ENCODE results near the gene ALDH1B1. TPM values are rescaled to one million over a fixed set of nuclear protein-coding genes. Genes with fewer than 3 reads are reported as not detected.

ALDH1B1 gene
- total and polyA plus RNA-seq, 7 donors = 19.2 to 162 (median 44.1) TPM

DNA sequence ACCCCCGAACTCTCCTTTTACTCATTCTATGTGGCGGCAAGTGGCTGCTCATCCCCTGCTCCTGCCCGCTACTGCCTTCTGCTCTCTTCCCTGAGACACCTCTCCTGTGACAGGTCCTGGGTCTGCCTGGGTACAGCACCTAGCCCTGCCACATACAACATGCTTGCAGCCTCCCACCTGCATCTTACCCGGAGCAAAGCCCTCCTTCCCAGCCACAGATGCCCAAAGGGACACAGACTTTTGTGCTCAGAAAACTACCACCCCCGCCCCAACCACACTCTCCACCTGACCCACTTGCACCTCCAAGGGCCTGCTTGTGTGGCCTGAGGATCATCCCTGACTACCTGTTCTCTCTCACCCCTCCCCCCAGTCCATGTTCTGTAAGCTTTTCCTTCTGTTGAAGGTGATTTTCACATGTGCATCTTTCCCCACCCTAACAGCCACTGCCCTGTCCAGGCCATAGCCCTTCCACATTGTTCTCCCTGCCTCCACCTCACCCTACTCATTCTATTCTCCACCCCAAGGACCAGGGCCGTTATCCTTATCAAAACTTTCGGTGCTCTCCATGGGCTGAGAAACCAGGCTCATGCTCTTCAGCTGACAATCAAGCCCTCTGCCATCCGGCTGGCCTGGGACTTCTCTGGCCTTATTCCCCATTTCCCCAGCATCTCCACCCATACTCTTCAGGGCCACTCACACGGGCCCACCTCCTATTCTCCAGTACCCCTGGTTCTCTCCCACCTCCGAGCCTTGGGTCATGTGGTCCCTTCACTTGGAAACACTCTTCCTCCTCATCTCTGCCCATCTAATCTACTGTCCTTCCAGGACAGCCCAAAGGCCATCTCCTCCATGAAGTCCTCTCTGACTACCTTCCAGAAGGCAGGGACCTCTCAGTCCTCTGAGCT, 46.4 kb upstream of the ALDH1B1 start:
- no peaks in the 10 kb centered on the region for H3K9me3 ChIP-seq
- WGBS, 2 donors = 89% methylated on average over 10 of the region's 10 CpGs
- intact Hi-C loops (cut with DNase I) = no loop called here
- DNase-seq = peak; percentile 39
- no peak overlapping the region for H3K27ac ChIP-seq
- no peaks in the 10 kb centered on the region for H3K4me1 ChIP-seq
- no peak overlapping the region for H3K4me3 ChIP-seq
- H3K27me3 ChIP-seq = no peaks in the 10 kb centered on the region
- no peaks in the 10 kb centered on the region for H3K36me3 ChIP-seq
- no peak for TF ChIP-seq POLR2A (IDR thresholded peaks at IDR 0.05)

DNA sequence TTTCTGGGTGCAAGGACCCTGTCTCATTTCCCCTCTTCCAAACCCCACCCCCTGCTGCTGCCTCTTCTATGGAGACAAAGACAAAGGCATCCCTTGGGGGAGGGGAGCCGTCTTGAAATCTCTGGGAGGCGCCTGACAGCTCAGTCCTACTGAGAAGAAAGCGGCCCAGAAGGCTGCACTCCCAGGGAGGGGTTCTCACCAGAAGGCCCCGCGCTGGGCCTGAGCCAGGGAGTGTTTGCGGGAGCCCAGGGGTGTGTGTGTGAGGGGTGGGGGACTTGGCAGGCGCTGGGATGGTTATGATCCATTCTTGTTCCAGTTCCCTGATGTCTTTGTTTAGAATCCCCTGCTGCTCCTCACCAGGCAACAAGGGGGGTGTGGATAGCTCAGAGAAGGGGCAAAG, 45.7 kb upstream of the ALDH1B1 start:
- Histone ChIP-seq H3K27me3 (no peaks in the 10 kb centered on the region), H3K4me3 (no peak overlapping the region), H3K4me1 (no peaks in the 10 kb centered on the region), H3K36me3 (no peaks in the 10 kb centered on the region), H3K9me3 (no peaks in the 10 kb centered on the region), H3K27ac (no peak overlapping the region)
- 52 to 59% methylated on average over 7 of the region's 7 CpGs for WGBS, 2 donors
- TF ChIP-seq POLR2A (IDR thresholded peaks at IDR 0.05) (no peak), EP300 (IDR thresholded peaks at IDR 0.05) (no peak), POLR2AphosphoS5 (IDR thresholded peaks at IDR 0.05) (no peak)
- TF ChIP-seq, protein P1, sequence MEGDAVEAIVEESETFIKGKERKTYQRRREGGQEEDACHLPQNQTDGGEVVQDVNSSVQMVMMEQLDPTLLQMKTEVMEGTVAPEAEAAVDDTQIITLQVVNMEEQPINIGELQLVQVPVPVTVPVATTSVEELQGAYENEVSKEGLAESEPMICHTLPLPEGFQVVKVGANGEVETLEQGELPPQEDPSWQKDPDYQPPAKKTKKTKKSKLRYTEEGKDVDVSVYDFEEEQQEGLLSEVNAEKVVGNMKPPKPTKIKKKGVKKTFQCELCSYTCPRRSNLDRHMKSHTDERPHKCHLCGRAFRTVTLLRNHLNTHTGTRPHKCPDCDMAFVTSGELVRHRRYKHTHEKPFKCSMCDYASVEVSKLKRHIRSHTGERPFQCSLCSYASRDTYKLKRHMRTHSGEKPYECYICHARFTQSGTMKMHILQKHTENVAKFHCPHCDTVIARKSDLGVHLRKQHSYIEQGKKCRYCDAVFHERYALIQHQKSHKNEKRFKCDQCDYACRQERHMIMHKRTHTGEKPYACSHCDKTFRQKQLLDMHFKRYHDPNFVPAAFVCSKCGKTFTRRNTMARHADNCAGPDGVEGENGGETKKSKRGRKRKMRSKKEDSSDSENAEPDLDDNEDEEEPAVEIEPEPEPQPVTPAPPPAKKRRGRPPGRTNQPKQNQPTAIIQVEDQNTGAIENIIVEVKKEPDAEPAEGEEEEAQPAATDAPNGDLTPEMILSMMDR (IDR thresholded peaks at IDR 0.05) = no peak
- intact Hi-C loops (cut with DNase I) = no loop called here
- DNase-seq = no peak

DNA sequence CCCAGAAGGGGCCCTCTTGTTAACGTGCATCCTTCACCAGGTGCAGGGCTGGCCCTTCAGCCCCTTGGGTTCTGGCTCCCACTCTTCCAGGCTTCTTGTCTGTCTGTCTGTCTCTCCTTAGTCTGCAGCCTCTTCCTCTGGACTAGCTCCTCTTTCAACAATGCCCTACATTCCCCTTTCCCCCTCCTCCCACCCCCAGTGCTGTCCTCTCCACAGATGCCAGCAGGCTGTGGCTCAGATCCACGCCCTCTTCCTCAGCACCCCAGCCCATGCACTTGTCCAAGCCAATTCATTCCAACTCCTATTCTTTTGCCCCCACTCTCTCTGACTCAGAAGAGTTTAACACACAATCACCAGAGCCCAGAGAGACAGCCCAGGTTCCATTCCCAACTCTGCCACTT, 45.2 kb upstream of the ALDH1B1 start:
- intact Hi-C loops (cut with DNase I) = no loop called here
- Histone ChIP-seq H3K36me3 (no peaks in the 10 kb centered on the region), H3K9me3 (no peaks in the 10 kb centered on the region), H3K27me3 (no peaks in the 10 kb centered on the region), H3K27ac (no peak overlapping the region), H3K4me1 (no peaks in the 10 kb centered on the region), H3K4me3 (no peak overlapping the region)
- 67 to 69% methylated on average over 2 of the region's 2 CpGs for WGBS, 2 donors
- TF ChIP-seq POLR2A (IDR thresholded peaks at IDR 0.05) (no peak), POLR2AphosphoS5 (IDR thresholded peaks at IDR 0.05) (no peak), EP300 (IDR thresholded peaks at IDR 0.05) (no peak)
- TF ChIP-seq, protein P1 (IDR thresholded peaks at IDR 0.05) = no peak
- DNase-seq = peak; percentile 24

DNA sequence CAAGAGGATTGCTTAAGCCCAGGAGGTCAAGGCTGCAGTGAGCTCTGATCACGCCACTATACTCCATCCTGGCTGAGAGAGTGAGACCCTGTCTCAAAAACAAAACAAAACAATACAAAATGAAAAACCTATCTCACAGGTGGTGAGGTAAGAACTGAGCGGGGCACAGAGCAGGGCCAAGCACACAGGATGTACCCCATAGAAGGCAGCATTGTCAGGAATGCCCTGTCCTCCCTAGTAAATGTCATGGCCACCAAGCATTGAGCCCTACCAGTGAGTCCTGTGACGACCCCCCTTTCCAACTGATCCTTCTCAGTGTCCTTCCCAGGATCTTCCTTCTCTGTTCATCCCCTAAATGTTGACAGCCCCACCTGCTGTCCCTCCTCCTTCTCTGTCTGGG, 44.6 kb upstream of the ALDH1B1 start:
- H3K9me3 ChIP-seq = no peaks in the 10 kb centered on the region
- peaks cover 0 to 4% (median 0%) of the 10 kb centered on the region in 4 donors for H3K4me1 ChIP-seq
- DNase-seq = no peak
- no peaks in the 10 kb centered on the region for H3K27me3 ChIP-seq
- no peaks in the 10 kb centered on the region for H3K36me3 ChIP-seq
- TF ChIP-seq, protein P1 (IDR thresholded peaks at IDR 0.05) = no peak
- TF ChIP-seq POLR2AphosphoS5 (IDR thresholded peaks at IDR 0.05) (no peak), POLR2A (IDR thresholded peaks at IDR 0.05) (no peak), EP300 (IDR thresholded peaks at IDR 0.05) (no peak)
- intact Hi-C loops (cut with DNase I) = no loop called here
- WGBS, 2 donors = 82 to 84% methylated on average over 3 of the region's 3 CpGs
- no peak overlapping the region for H3K4me3 ChIP-seq
- no peak overlapping the region for H3K27ac ChIP-seq

DNA sequence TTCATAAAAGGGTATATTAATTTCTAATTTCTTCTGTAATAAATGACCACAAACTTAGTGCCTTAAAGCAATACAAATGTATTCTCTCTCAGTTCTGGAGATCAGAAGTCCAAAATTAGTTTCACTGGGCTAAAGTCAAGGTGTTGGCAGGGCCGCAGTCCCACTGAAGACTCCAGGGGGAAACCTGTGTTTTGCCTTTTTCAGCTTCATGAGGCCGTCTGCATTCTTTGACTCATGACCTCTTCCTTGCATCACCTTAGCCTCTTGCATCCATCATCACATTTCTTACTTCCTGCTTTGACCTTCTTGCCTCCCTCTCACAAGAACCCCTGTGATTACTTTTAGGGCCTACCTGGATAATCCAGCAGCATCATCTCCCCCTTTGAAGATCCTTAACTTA, 42.0 kb upstream of the ALDH1B1 start:
- H3K9me3 ChIP-seq = no peaks in the 10 kb centered on the region
- H3K27me3 ChIP-seq = no peaks in the 10 kb centered on the region
- H3K36me3 ChIP-seq = no peaks in the 10 kb centered on the region
- H3K4me1 ChIP-seq = peaks cover 0 to 4% (median 0%) of the 10 kb centered on the region in 4 donors
- intact Hi-C loops (cut with DNase I) = no loop called here
- DNase-seq = no peak
- TF ChIP-seq POLR2A (IDR thresholded peaks at IDR 0.05) (no peak), EP300 (IDR thresholded peaks at IDR 0.05) (no peak), POLR2AphosphoS5 (IDR thresholded peaks at IDR 0.05) (no peak)
- TF ChIP-seq, protein P1 (IDR thresholded peaks at IDR 0.05) = no peak
- no peak overlapping the region for H3K27ac ChIP-seq
- 94% methylated on average over 2 of the region's 2 CpGs for WGBS, 2 donors
- H3K4me3 ChIP-seq = no peak overlapping the region

Measured in sigmoid colon (tissue), 7 donors.